OCI-M2 (cell line): ENCODE data around the gene WDR76.
"Not testable (repeated sequence)": the region's sequence is repeated elsewhere in the genome, so short reads cannot be mapped to it uniquely, and the experiment has no call there.

ENCODE experiments used
- DNase-seq: peaks from one replicate; lab custom pipeline; 2025; ENCODE audit not compliant: unreplicated experiment; lab: John Stamatoyannopoulos, UW

WDR76 gene

GRCh38 chr15:43826508-43827341 lies at the start of gene WDR76:
Gene WDR76, plus strand, starts transcription at chr15:43827002. Its CDS starts 31 bp downstream, at chr15:43827033.
- DNase-seq = no peak

- DNase-seq = peak; percentile 92
Measured at GRCh38 chr15:43777267-43777914, 49.4 kb upstream of the WDR76 start.

- DNase-seq = no peak
Measured at GRCh38 chr15:43779016-43779415, 47.8 kb upstream of the WDR76 start.

GRCh38 chr15:43789409-43789808 lies 37.4 kb upstream of the WDR76 start:
- no peak for DNase-seq

- DNase-seq = peak; percentile 79
Measured at GRCh38 chr15:43791993-43792760, 34.6 kb upstream of the WDR76 start, which contains the start of gene SERF2. Gene SERF2, plus strand, starts transcription at chr15:43792320. Its CDS starts 57 bp downstream, at chr15:43792377.

GRCh38 chr15:43792761-43793476 lies 33.9 kb upstream of the WDR76 start:
- no peak for DNase-seq

GRCh38 chr15:43793647-43794046 lies 33.2 kb upstream of the WDR76 start:
- no peak for DNase-seq

GRCh38 chr15:43794269-43795037 lies 32.3 kb upstream of the WDR76 start:
- DNase-seq = no peak

- no peak for DNase-seq
Measured at GRCh38 chr15:43795197-43795596, 31.6 kb upstream of the WDR76 start.

- DNase-seq = no peak
Measured at GRCh38 chr15:43795997-43796396, 30.8 kb upstream of the WDR76 start.

- DNase-seq = no peak
Measured at GRCh38 chr15:43796566-43796965, 30.2 kb upstream of the WDR76 start.

- DNase-seq = no peak
Measured at GRCh38 chr15:43799209-43799944, 27.4 kb upstream of the WDR76 start.

GRCh38 chr15:43799945-43800285 lies 26.9 kb upstream of the WDR76 start, which contains the start of gene SERINC4:
Gene SERINC4, minus strand, starts transcription at chr15:43800220. Its CDS starts 234 bp downstream, at chr15:43799986.
- no peak for DNase-seq

GRCh38 chr15:43800286-43801141 lies 26.3 kb upstream of the WDR76 start, which contains the start of gene HYPK:
Gene HYPK, plus strand, starts transcription at chr15:43800599. Its CDS starts 24 bp downstream, at chr15:43800623.
- DNase-seq = peak; percentile 34

- DNase-seq = not testable (repeated sequence)
Measured at GRCh38 chr15:43802676-43803075, 24.1 kb upstream of the WDR76 start.

GRCh38 chr15:43808435-43808950 lies 18.3 kb upstream of the WDR76 start:
- DNase-seq = no peak

GRCh38 chr15:43808960-43809678 lies 17.7 kb upstream of the WDR76 start:
- DNase-seq = no peak
